GM13976 (cell line): ENCODE results near the gene NR3C2.

Experiments used
- DNase-seq: peaks from one replicate; pipeline ENCODE4 v3.0.0; 2012; ENCODE audit warnings: low spot score
- in situ Hi-C: fragments of 300-500 bp; cut with MboI; formaldehyde crosslinking; loops from one replicate; pipeline ENCODE4 v1.12.0; 2022; ENCODE audit warnings: low sequenced_read_pairs, mixed read lengths, inconsistent platforms; ENCODE audit not compliant: unreplicated experiment
- TF ChIP-seq, protein P1 (sequence below): IDR thresholded peaks from 2 replicates; pipeline ENCODE4 v1.5.1; 2012; ENCODE audit warnings: borderline replicate concordance, mild to moderate bottlenecking; ENCODE audit not compliant: insufficient read depth; ENCODE audit errors: extremely low read depth, missing control alignments, control extremely low read depth

The NR3C2 gene

DNA sequence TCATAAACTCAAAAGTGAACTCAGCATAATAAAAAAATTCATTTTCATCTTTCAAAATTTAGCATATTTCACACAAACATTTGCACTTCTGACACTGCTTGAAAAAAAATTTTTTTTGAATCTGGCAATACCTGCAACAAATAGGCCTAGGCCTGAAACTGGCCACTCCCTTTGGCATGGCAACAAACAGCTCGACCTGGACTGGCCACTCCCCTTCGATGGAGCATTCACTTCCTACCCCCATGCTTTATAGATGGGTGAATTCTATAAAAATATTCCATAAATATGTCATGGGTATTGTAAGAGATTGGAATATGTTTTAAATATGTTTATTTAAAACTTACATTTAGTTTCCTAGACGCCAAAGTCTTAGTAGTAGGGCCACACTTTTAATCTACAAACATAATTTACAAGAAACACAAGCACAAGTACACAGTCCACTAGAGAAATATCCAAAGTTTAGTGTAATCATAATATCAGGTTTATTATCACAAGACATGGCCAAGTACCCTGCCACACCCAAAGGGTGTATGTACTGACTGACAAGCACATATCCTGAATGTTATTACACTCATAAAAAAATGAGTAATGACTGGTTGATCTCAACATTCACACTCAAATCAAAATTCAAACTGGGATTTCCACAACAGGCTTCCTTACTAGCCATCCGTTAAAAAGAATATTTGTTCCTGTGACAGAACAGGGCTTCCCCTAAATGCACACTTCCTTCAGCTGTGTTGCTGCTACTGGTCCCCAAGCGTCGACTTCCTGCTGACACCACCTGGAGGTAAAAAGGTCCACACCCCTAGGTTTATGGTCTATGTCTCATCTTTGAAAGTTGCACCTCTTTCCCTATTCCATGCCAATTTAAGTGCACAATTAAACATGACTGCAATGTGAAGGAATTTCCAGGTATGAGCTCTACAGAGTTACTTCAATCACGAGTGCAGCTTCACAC lies 271.5 kb downstream of the NR3C2 start:
- DNase-seq: no peak
- in situ Hi-C loops: no loop called here
- TF ChIP-seq, protein P1, sequence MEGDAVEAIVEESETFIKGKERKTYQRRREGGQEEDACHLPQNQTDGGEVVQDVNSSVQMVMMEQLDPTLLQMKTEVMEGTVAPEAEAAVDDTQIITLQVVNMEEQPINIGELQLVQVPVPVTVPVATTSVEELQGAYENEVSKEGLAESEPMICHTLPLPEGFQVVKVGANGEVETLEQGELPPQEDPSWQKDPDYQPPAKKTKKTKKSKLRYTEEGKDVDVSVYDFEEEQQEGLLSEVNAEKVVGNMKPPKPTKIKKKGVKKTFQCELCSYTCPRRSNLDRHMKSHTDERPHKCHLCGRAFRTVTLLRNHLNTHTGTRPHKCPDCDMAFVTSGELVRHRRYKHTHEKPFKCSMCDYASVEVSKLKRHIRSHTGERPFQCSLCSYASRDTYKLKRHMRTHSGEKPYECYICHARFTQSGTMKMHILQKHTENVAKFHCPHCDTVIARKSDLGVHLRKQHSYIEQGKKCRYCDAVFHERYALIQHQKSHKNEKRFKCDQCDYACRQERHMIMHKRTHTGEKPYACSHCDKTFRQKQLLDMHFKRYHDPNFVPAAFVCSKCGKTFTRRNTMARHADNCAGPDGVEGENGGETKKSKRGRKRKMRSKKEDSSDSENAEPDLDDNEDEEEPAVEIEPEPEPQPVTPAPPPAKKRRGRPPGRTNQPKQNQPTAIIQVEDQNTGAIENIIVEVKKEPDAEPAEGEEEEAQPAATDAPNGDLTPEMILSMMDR: no peak

GRCh38 chr4:148166132-148166591 lies 276.1 kb downstream of the NR3C2 start:
- in situ Hi-C loops: no loop called here
- TF ChIP-seq, protein P1: no peak
- no peak for DNase-seq

DNA sequence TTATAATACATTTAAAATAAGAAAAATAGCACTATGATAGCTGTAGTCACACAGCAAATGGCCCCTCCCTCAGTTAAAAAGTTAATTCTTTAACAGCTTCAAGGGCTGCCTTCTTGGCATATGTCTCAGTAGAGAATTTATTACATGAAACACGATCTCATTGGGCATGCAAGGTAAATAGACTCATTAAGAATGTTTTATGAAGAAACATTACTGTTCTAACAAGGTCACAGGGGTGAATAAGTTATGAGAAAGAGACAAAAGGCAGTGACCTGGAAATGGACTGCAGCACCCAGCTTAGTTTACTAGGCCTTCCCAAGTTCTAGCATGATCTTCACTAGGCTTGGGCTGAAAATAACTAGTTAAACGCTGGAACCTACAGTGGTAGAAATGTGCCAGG lies 277.7 kb downstream of the NR3C2 start:
- no peak for DNase-seq
- in situ Hi-C loops: no loop called here
- TF ChIP-seq, protein P1: no peak

- no peak for DNase-seq
- in situ Hi-C loops: no loop called here
- TF ChIP-seq, protein P1: no peak
Measured at GRCh38 chr4:148162991-148163390, 279.2 kb downstream of the NR3C2 start.

GRCh38 chr4:148162519-148162918 lies 279.7 kb downstream of the NR3C2 start:
- DNase-seq: no peak
- TF ChIP-seq, protein P1: no peak
- in situ Hi-C loops: no loop called here

- TF ChIP-seq, protein P1: no peak
- in situ Hi-C loops: no loop called here
- DNase-seq: no peak
Measured at GRCh38 chr4:148161601-148162000, 280.6 kb downstream of the NR3C2 start.
